ENCODE results near the gene USP5. TPM values are rescaled to one million over a fixed set of nuclear protein-coding genes. Genes with fewer than 3 reads are reported as not detected.

Gene USP5
- total RNA-seq, 6 donors from 2014 or later = 22.6 to 77.0 (median 35.6) TPM

DNA sequence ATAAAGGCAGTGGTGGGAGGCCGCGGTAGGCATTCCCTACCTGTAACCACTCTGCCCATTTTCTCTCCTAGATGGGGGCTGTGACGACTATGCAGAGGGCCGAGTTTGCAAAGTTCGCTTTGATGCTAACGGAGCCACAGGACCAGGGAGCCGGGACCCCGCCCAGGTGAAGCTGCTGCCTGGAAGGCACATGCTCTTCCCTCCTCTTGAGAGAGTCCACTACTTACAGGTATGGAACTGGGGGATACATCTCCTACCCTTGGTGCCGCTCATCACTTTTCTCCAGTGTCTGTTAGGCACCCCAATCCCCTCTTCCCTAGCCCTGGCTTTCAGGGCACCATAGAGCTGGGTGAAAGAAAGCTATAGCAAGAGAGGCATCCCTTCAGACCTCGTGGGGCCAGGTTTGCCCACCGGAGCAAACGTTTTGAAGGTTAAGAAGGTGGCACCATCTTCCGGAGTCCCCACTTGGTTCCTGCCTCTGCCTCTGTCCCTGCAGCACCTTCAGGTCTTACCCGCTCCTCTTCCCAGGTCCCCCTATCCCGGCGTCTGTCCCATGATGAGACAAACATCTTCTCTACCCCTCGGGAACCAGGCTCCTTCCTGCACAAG lies 25.7 kb upstream of the USP5 start:
- no peak overlapping the region for H3K4me3 ChIP-seq
- peaks cover 0 to 23% (median 9%) of the 10 kb centered on the region in 4 donors for H3K27me3 ChIP-seq
- TF ChIP-seq POLR2A (IDR thresholded peaks at IDR 0.05) = no peak
- TF ChIP-seq, protein P1, sequence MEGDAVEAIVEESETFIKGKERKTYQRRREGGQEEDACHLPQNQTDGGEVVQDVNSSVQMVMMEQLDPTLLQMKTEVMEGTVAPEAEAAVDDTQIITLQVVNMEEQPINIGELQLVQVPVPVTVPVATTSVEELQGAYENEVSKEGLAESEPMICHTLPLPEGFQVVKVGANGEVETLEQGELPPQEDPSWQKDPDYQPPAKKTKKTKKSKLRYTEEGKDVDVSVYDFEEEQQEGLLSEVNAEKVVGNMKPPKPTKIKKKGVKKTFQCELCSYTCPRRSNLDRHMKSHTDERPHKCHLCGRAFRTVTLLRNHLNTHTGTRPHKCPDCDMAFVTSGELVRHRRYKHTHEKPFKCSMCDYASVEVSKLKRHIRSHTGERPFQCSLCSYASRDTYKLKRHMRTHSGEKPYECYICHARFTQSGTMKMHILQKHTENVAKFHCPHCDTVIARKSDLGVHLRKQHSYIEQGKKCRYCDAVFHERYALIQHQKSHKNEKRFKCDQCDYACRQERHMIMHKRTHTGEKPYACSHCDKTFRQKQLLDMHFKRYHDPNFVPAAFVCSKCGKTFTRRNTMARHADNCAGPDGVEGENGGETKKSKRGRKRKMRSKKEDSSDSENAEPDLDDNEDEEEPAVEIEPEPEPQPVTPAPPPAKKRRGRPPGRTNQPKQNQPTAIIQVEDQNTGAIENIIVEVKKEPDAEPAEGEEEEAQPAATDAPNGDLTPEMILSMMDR (IDR thresholded peaks at IDR 0.05) = no peak
- TF ChIP-seq EP300 (IDR thresholded peaks at IDR 0.05) = no peak
- TF ChIP-seq POLR2AphosphoS5 (IDR thresholded peaks at IDR 0.05) = no peak
- DNase-seq (no peak), ATAC-seq (ENCODE audit: low FRiP score in 2 of 2) (no peak)
- 83 to 87% methylated on average over 9 to 17 of the region's 17 CpGs for WGBS, 2 donors
- no peaks in the 10 kb centered on the region for H3K9me3 ChIP-seq
- H3K27ac ChIP-seq = no peak overlapping the region
- peaks cover 22 to 46% (median 39%) of the 10 kb centered on the region in 4 donors for H3K4me1 ChIP-seq
- H3K36me3 ChIP-seq = no peaks in the 10 kb centered on the region

DNA sequence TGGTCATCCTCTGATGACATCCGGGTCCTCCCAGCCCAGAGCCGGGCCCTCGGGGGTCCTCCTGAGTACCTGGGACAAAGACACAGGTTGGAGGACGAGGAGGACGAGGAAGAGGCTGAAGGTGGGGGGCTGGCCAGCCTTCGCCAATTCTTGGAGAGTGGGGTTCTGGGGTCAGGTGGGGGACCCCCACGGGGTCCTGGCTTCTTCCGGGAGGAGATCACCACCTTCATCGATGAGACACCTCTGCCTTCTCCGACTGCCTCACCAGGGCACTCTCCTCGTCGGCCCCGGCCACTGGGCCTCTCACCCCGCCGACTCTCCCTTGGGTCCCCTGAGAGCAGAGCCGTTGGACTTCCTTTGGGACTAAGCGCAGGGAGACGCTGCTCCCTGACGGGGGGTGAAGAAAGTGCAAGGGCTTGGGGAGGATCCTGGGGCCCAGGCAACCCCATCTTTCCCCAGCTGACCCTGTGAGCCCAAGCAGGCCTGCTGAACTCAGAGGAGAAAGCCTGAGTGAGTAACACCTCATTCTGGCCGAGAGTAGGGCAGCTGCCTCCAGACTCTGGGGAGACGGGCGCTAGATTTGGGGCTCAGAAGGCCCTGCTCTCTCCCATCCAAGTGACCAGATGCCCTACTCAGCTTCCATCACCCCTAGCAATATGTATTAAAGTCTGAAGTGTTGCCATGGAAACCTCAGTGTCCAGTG lies 25.1 kb upstream of the USP5 start:
- TF ChIP-seq POLR2AphosphoS5 (IDR thresholded peaks at IDR 0.05) = no peak
- ATAC-seq (ENCODE audit: low FRiP score in 2 of 2) = no peak
- H3K27ac ChIP-seq = peak overlapping the region in 1 of 4 donors; percentile 30
- H3K27me3 ChIP-seq = peaks cover 0 to 23% (median 8%) of the 10 kb centered on the region in 4 donors
- no peak overlapping the region for H3K4me3 ChIP-seq
- H3K4me1 ChIP-seq = peaks cover 18 to 41% (median 32%) of the 10 kb centered on the region in 4 donors
- peak in 1 of 2 donors; percentile 70 for DNase-seq
- H3K36me3 ChIP-seq = no peaks in the 10 kb centered on the region
- H3K9me3 ChIP-seq = no peaks in the 10 kb centered on the region
- WGBS, 2 donors = 76 to 77% methylated on average over 18 to 22 of the region's 22 CpGs

DNA sequence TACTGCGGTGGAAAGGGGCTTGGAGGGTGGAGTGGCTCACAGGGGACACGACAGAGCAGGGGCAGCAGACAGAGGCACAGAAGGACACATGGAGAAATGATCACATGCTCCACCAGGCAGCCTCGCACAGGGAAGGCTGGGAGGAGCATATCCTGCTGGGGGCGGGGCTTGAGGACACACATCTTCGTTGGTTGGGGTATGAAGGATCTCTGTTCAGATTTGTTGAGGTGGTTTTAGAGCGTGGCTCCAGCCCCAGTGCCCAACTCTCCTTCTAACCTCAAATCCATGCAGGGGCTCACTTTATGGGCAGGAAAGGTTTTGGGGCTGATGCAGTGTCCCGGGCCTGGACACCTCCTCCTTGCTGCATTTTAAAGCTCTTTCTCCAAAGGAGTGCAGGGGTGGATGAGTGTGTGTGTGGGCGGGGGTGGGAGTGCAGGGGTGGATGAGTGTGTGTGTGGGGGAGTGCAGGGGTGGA lies 24.5 kb upstream of the USP5 start:
- H3K27me3 ChIP-seq = peaks cover 0 to 23% (median 8%) of the 10 kb centered on the region in 4 donors
- WGBS, 2 donors = 6 to 15% methylated on average over 7 to 8 of the region's 8 CpGs
- peak in 1 of 2 donors; percentile 68 for DNase-seq
- H3K9me3 ChIP-seq = no peaks in the 10 kb centered on the region
- TF ChIP-seq, protein P1 (IDR thresholded peaks at IDR 0.05) = no peak
- TF ChIP-seq EP300 (IDR thresholded peaks at IDR 0.05) (no peak), POLR2A (IDR thresholded peaks at IDR 0.05) (no peak), POLR2AphosphoS5 (IDR thresholded peaks at IDR 0.05) (no peak)
- H3K27ac ChIP-seq = peak overlapping the region in 1 of 4 donors; percentile 30
- H3K4me3 ChIP-seq = no peak overlapping the region
- H3K4me1 ChIP-seq = peaks cover 15 to 35% (median 28%) of the 10 kb centered on the region in 4 donors
- peak in 1 of 2 donors; percentile 58 for ATAC-seq (ENCODE audit: low FRiP score in 2 of 2)
- no peaks in the 10 kb centered on the region for H3K36me3 ChIP-seq

DNA sequence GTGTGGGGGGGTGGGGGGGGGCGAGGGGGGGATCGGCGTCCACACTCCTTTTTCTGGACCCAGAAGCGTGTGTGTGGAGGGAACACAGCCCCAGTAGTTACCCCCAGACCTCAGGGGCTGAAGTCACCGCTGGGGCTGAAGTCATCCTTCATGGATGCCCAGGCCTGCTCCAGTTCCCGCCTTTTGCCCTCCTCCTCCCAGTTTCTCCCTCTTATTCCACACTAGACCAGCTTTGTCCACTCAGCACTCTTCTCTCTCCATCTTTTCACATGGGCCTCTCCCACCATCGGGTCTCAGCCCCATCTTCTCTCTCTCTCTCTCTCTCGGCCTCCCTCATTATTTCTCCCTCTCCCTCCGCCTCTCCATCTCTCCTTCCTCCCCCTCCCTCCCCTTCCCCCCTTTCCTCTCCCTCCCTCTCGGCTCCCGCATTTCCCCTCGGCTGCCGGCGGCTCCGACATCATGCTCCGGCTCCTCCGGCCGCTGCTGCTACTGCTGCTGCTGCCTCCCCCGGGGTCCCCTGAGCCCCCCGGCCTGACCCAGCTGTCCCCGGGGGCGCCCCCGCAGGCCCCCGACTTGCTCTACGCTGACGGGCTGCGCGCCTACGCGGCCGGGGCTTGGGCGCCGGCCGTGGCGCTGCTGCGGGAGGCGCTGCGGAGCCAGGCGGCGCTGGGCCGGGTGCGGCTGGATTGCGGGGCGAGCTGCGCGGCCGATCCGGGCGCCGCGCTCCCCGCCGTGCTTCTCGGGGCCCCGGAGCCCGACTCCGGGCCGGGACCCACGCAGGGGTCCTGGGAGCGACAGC lies 23.8 kb upstream of the USP5 start, which contains the start of gene P3H3:
Gene P3H3, plus strand, starts transcription at position 426 of the 799 bp plus-strand sequence. Its CDS starts 34 bp downstream, at position 460.
- no peaks in the 10 kb centered on the region for H3K9me3 ChIP-seq
- ATAC-seq (ENCODE audit: low FRiP score in 2 of 2) (peak in 1 of 2 donors; percentile 54), DNase-seq (peak in 1 of 2 donors; percentile 91)
- peak within 1 kb of the TSS; percentile 42 to 83 (median 64) for H3K27ac ChIP-seq
- WGBS, 2 donors = 2% methylated on average over 15 to 47 of the region's 60 CpGs
- H3K4me3 ChIP-seq = peak within 1 kb of the TSS; percentile 33 to 81 (median 72)
- H3K4me1 ChIP-seq = peaks cover 15 to 34% (median 28%) of the 10 kb centered on the region in 4 donors
- no peak for TF ChIP-seq EP300 (IDR thresholded peaks at IDR 0.05)
- TF ChIP-seq, protein P1 (IDR thresholded peaks at IDR 0.05) = no peak
- no peak for TF ChIP-seq POLR2AphosphoS5 (IDR thresholded peaks at IDR 0.05)
- no peak for TF ChIP-seq POLR2A (IDR thresholded peaks at IDR 0.05)
- H3K27me3 ChIP-seq = peaks cover 0 to 23% (median 8%) of the 10 kb centered on the region in 4 donors
- peaks cover 0 to under 1% (median 0%) of the 10 kb centered on the region in 4 donors for H3K36me3 ChIP-seq

Measured in upper lobe of left lung (tissue), 6 donors.